ENCODE measurements around the gene FAM78B.

The FAM78B gene

DNA sequence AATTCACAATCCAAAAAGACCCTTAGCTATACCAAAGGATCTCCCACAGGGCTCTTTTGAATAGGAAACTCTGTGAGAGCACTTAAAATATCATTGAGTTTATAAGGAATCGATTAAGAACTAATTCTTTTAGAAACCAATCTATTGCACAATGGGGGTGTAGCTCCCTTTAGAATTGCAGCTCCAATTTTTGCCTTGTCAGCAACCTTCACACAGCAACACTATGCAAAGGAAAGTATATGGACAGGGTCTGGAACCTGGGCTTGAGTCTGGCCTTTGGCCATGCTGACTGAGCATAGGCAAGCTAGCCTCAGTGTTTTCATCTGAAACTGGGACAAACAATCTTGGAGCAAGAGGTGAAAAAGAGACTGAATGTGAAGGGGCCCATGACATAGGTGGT, 17.2 kb upstream of the FAM78B start:
- no peak overlapping the region for H3K9ac ChIP-seq (ENCODE audit: low read length in 5 of 5)
- peaks cover 0 to 3% (median 0%) of the 10 kb centered on the region in 5 donors for H3K27me3 ChIP-seq (ENCODE audit: control insufficient read depth in 5 of 5, insufficient read depth in 4 of 5, low read length in 5 of 5)
- no peaks in the 10 kb centered on the region for H3K4me1 ChIP-seq (ENCODE audit: control insufficient read depth in 5 of 5, insufficient read depth in 5 of 5, low read length in 5 of 5)
- H3K27ac ChIP-seq (ENCODE audit: low read depth, low read length) = no peak overlapping the region
- H3K9me3 ChIP-seq (ENCODE audit: control insufficient read depth in 5 of 5, low read length in 5 of 5) = no peaks in the 10 kb centered on the region
- H3K4me3 ChIP-seq (ENCODE audit: low read depth in 1 of 5, low read length in 5 of 5) = no peak overlapping the region
- no peaks in the 10 kb centered on the region for H3K36me3 ChIP-seq (ENCODE audit: control insufficient read depth in 5 of 5, insufficient read depth in 5 of 5, low read length in 5 of 5)

DNA sequence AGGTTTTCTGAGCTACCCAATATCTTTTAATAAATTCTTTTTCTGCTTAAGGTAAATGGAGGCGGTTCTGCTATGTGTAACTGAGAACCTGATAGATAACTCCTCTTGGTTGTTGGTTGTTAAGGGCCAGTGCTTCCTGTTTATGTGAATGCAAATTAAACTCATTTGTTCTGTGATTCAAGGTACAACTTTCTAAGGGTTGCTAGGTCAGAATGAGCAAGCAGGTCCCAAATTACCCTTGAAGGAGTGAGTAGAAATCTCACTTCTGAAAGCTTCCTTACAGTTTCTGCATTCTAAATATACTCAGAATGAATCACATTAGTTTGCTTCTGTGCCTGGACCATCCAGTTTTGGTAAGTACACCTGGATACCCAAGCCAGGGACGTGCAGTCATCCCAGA, 15.5 kb upstream of the FAM78B start:
- H3K9ac ChIP-seq (ENCODE audit: low read length in 5 of 5) = no peak overlapping the region
- H3K4me1 ChIP-seq (ENCODE audit: control insufficient read depth in 5 of 5, insufficient read depth in 5 of 5, low read length in 5 of 5) = no peaks in the 10 kb centered on the region
- H3K9me3 ChIP-seq (ENCODE audit: control insufficient read depth in 5 of 5, low read length in 5 of 5) = no peaks in the 10 kb centered on the region
- no peak overlapping the region for H3K4me3 ChIP-seq (ENCODE audit: low read depth in 1 of 5, low read length in 5 of 5)
- no peaks in the 10 kb centered on the region for H3K36me3 ChIP-seq (ENCODE audit: control insufficient read depth in 5 of 5, insufficient read depth in 5 of 5, low read length in 5 of 5)
- peaks cover 0 to 3% (median 0%) of the 10 kb centered on the region in 5 donors for H3K27me3 ChIP-seq (ENCODE audit: control insufficient read depth in 5 of 5, insufficient read depth in 4 of 5, low read length in 5 of 5)
- no peak overlapping the region for H3K27ac ChIP-seq (ENCODE audit: low read depth, low read length)

DNA sequence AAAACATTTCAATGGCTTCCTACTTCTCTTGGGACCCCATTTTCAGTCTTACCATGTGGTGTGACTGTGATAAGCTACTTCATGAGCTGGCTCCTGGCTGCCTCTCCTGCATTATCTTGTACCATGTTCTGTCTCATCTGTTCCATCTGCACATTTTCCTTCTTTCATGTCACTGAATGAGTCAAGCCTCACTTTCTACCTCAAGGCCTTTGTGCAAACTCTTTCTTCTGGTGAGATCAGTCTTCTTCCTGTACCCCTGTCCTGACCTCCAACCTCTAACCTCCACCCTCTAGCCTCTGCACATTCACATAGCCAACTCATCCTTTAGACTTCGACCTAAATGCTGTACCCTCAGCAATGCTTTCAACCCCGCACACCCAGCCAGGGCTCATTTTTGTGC, 9.6 kb upstream of the FAM78B start:
- no peaks in the 10 kb centered on the region for H3K27me3 ChIP-seq (ENCODE audit: control insufficient read depth in 5 of 5, insufficient read depth in 4 of 5, low read length in 5 of 5)
- H3K27ac ChIP-seq (ENCODE audit: low read depth, low read length) = no peak overlapping the region
- H3K9ac ChIP-seq (ENCODE audit: low read length in 5 of 5) = no peak overlapping the region
- H3K4me1 ChIP-seq (ENCODE audit: control insufficient read depth in 5 of 5, insufficient read depth in 5 of 5, low read length in 5 of 5) = no peaks in the 10 kb centered on the region
- no peak overlapping the region for H3K4me3 ChIP-seq (ENCODE audit: low read depth in 1 of 5, low read length in 5 of 5)
- no peaks in the 10 kb centered on the region for H3K9me3 ChIP-seq (ENCODE audit: control insufficient read depth in 5 of 5, low read length in 5 of 5)
- H3K36me3 ChIP-seq (ENCODE audit: control insufficient read depth in 5 of 5, insufficient read depth in 5 of 5, low read length in 5 of 5) = no peaks in the 10 kb centered on the region

DNA sequence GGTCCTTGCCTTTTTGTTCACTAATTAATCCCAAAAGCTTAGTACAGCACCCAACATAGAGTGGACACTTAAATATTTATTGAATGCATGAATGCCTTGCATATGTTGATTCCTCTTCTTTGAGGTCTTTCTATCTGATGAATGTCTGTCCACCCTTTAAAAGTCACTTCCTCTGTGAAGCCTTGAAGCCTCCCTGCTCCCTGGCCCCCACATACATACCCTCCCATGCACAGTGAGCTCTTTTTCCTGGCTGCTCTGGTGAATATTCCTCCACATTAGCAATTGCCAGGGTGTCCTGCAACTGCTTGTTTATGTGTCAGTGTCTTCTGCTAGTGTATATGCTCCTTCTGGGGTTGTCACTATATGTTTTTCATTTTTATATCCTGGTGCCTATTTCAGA, 8.2 kb upstream of the FAM78B start:
- Histone ChIP-seq H3K27me3 (ENCODE audit: control insufficient read depth in 5 of 5, insufficient read depth in 4 of 5, low read length in 5 of 5) (no peaks in the 10 kb centered on the region), H3K4me3 (ENCODE audit: low read depth in 1 of 5, low read length in 5 of 5) (no peak overlapping the region), H3K27ac (ENCODE audit: low read depth, low read length) (no peak overlapping the region), H3K4me1 (ENCODE audit: control insufficient read depth in 5 of 5, insufficient read depth in 5 of 5, low read length in 5 of 5) (no peaks in the 10 kb centered on the region), H3K9ac (ENCODE audit: low read length in 5 of 5) (no peak overlapping the region), H3K9me3 (ENCODE audit: control insufficient read depth in 5 of 5, low read length in 5 of 5) (no peaks in the 10 kb centered on the region), H3K36me3 (ENCODE audit: control insufficient read depth in 5 of 5, insufficient read depth in 5 of 5, low read length in 5 of 5) (no peaks in the 10 kb centered on the region)

DNA sequence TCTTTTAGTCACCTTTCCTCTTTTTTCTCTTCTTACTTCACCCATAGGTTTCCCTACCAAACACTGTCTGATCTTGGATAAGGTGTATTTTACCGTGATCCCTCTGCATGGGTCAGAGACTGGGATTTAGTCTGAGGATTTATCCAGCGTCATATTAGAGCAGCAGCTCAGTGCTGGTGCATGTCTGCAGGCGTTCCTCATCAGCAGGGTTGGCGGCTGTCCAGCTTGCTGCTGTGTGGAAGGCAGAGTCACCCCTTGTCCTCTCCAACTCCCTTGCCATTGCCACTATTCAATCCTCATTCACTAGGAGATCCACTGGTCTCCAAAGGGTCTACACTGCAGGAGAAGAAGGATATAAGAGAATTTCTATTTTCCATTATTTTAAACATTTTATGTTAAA, 7.3 kb upstream of the FAM78B start:
- H3K4me1 ChIP-seq (ENCODE audit: control insufficient read depth in 5 of 5, insufficient read depth in 5 of 5, low read length in 5 of 5) = no peaks in the 10 kb centered on the region
- H3K4me3 ChIP-seq (ENCODE audit: low read depth in 1 of 5, low read length in 5 of 5) = no peak overlapping the region
- no peaks in the 10 kb centered on the region for H3K27me3 ChIP-seq (ENCODE audit: control insufficient read depth in 5 of 5, insufficient read depth in 4 of 5, low read length in 5 of 5)
- H3K36me3 ChIP-seq (ENCODE audit: control insufficient read depth in 5 of 5, insufficient read depth in 5 of 5, low read length in 5 of 5) = no peaks in the 10 kb centered on the region
- no peak overlapping the region for H3K27ac ChIP-seq (ENCODE audit: low read depth, low read length)
- no peaks in the 10 kb centered on the region for H3K9me3 ChIP-seq (ENCODE audit: control insufficient read depth in 5 of 5, low read length in 5 of 5)
- H3K9ac ChIP-seq (ENCODE audit: low read length in 5 of 5) = no peak overlapping the region

DNA sequence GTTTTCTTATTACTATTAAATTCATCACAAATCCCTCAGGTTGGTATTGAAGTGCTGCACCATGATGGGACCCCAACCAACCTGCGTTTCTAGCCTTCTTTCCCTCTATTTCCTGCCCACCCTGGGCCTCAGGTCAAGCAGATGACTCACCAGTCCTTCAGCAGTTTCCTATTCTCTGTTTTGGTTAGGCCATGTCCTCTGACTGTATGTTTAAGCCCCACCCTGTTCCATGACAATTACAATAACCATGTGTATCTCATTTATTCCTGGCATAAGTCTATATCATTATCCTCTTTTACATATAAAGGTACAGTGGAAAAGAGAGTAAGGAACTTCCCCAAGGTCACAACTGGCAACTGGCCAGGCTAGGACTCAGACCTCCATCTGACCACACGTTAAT, 5.3 kb upstream of the FAM78B start:
- no peak overlapping the region for H3K27ac ChIP-seq (ENCODE audit: low read depth, low read length)
- H3K27me3 ChIP-seq (ENCODE audit: control insufficient read depth in 5 of 5, insufficient read depth in 4 of 5, low read length in 5 of 5) = no peaks in the 10 kb centered on the region
- no peaks in the 10 kb centered on the region for H3K9me3 ChIP-seq (ENCODE audit: control insufficient read depth in 5 of 5, low read length in 5 of 5)
- no peaks in the 10 kb centered on the region for H3K36me3 ChIP-seq (ENCODE audit: control insufficient read depth in 5 of 5, insufficient read depth in 5 of 5, low read length in 5 of 5)
- H3K9ac ChIP-seq (ENCODE audit: low read length in 5 of 5) = no peak overlapping the region
- H3K4me3 ChIP-seq (ENCODE audit: low read depth in 1 of 5, low read length in 5 of 5) = no peak overlapping the region
- peaks cover 0 to 8% (median 6%) of the 10 kb centered on the region in 5 donors for H3K4me1 ChIP-seq (ENCODE audit: control insufficient read depth in 5 of 5, insufficient read depth in 5 of 5, low read length in 5 of 5)

DNA sequence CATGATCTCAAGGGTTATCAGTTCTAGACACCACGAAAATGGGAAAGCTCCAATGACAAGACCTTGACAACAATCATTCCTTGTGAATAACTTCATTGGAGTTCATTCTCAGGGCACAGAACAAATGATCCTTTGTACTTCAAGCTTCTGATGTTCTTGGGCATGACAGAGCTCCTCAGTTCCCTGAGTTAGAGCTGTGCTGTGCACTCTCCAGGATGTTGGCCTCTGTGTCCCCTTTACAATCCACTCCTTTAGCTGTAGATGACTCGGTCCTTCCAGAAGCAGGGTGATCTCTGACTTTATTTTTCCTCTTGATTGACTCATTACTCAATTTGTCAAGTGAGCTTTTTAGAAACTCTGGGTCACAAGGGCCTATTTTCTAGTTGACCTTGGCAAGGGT, 3.9 kb upstream of the FAM78B start:
- Histone ChIP-seq H3K4me3 (ENCODE audit: low read depth in 1 of 5, low read length in 5 of 5) (no peak overlapping the region), H3K4me1 (ENCODE audit: control insufficient read depth in 5 of 5, insufficient read depth in 5 of 5, low read length in 5 of 5) (peaks cover 0 to 12% (median 12%) of the 10 kb centered on the region in 5 donors), H3K9ac (ENCODE audit: low read length in 5 of 5) (no peak overlapping the region), H3K9me3 (ENCODE audit: control insufficient read depth in 5 of 5, low read length in 5 of 5) (no peaks in the 10 kb centered on the region), H3K36me3 (ENCODE audit: control insufficient read depth in 5 of 5, insufficient read depth in 5 of 5, low read length in 5 of 5) (no peaks in the 10 kb centered on the region), H3K27ac (ENCODE audit: low read depth, low read length) (no peak overlapping the region), H3K27me3 (ENCODE audit: control insufficient read depth in 5 of 5, insufficient read depth in 4 of 5, low read length in 5 of 5) (no peaks in the 10 kb centered on the region)

DNA sequence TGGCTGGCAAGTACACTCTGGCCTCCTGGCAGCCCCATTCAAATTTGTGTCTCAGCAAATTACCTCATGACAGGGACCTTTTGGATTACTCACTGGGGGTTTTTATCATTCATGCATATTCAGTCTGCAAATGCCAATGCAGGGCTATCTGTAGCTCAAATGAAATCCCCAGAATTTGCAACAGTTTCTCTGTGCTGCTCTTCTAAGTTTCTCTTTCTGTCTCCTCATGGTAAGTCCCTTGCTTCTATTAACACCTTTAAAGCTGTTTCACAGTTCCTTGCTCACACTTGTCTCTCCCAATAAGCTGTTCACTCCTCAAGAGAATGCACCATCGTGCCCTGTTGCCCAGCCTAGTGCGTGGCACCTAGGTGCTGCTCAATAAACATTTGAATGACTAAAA, 3.3 kb upstream of the FAM78B start:
- H3K27ac ChIP-seq (ENCODE audit: low read depth, low read length) = no peak overlapping the region
- H3K4me3 ChIP-seq (ENCODE audit: low read depth in 1 of 5, low read length in 5 of 5) = no peak overlapping the region
- no peaks in the 10 kb centered on the region for H3K36me3 ChIP-seq (ENCODE audit: control insufficient read depth in 5 of 5, insufficient read depth in 5 of 5, low read length in 5 of 5)
- H3K27me3 ChIP-seq (ENCODE audit: control insufficient read depth in 5 of 5, insufficient read depth in 4 of 5, low read length in 5 of 5) = no peaks in the 10 kb centered on the region
- H3K4me1 ChIP-seq (ENCODE audit: control insufficient read depth in 5 of 5, insufficient read depth in 5 of 5, low read length in 5 of 5) = peaks cover 0 to 19% (median 18%) of the 10 kb centered on the region in 5 donors
- no peaks in the 10 kb centered on the region for H3K9me3 ChIP-seq (ENCODE audit: control insufficient read depth in 5 of 5, low read length in 5 of 5)
- H3K9ac ChIP-seq (ENCODE audit: low read length in 5 of 5) = no peak overlapping the region

DNA sequence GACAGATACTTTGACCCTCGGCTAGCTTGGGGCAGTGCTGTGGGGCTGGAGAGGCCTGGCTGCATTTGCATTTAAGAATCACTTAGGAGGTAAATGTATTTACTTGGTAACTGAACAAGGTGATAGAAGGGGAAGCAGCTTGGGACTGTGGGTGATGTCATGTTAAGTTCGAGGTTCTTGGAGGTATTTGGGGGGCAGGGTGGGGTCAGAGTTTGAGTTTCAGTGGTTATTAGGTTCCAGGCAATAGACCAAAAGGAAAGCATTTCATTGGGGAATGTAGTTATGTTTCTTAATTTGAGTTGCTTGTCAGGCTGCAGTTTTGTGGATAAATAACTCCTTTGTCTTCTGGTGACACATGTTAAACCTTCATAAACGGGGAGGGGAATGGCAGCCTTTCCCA, 2.4 kb upstream of the FAM78B start:
- Histone ChIP-seq H3K27me3 (ENCODE audit: control insufficient read depth in 5 of 5, insufficient read depth in 4 of 5, low read length in 5 of 5) (no peaks in the 10 kb centered on the region), H3K36me3 (ENCODE audit: control insufficient read depth in 5 of 5, insufficient read depth in 5 of 5, low read length in 5 of 5) (no peaks in the 10 kb centered on the region), H3K27ac (ENCODE audit: low read depth, low read length) (no peak overlapping the region), H3K4me3 (ENCODE audit: low read depth in 1 of 5, low read length in 5 of 5) (no peak overlapping the region), H3K9me3 (ENCODE audit: control insufficient read depth in 5 of 5, low read length in 5 of 5) (no peaks in the 10 kb centered on the region), H3K4me1 (ENCODE audit: control insufficient read depth in 5 of 5, insufficient read depth in 5 of 5, low read length in 5 of 5) (peaks cover 0 to 25% (median 24%) of the 10 kb centered on the region in 5 donors), H3K9ac (ENCODE audit: low read length in 5 of 5) (no peak overlapping the region)

DNA sequence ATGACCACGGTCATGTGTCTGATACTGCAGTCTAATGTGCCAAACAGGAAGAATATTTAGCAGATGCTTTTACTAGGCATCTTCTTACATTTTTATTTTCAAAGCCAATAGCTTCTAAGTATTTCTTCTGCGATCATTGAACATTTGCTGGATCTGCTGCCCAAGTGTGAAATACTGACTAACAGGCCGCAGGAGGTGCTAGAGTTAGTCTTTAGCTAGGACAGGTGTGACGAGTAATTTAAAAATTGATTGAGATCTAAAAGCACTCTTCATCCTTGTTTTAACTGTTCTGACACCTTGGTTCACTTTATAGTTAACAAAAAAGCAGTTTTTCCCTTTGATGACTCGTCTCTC, 748 bp upstream of the FAM78B start:
- H3K9me3 ChIP-seq (ENCODE audit: control insufficient read depth in 5 of 5, low read length in 5 of 5) = no peaks in the 10 kb centered on the region
- peak overlapping the region in 4 of 5 donors; percentile 67 to 87 (median 73) for H3K9ac ChIP-seq (ENCODE audit: low read length in 5 of 5)
- no peaks in the 10 kb centered on the region for H3K36me3 ChIP-seq (ENCODE audit: control insufficient read depth in 5 of 5, insufficient read depth in 5 of 5, low read length in 5 of 5)
- no peaks in the 10 kb centered on the region for H3K27me3 ChIP-seq (ENCODE audit: control insufficient read depth in 5 of 5, insufficient read depth in 4 of 5, low read length in 5 of 5)
- peak overlapping the region; percentile 74 to 89 (median 77) for H3K4me3 ChIP-seq (ENCODE audit: low read depth in 1 of 5, low read length in 5 of 5)
- H3K27ac ChIP-seq (ENCODE audit: low read depth, low read length) = no peak overlapping the region
- H3K4me1 ChIP-seq (ENCODE audit: control insufficient read depth in 5 of 5, insufficient read depth in 5 of 5, low read length in 5 of 5) = peaks cover 0 to 25% (median 24%) of the 10 kb centered on the region in 5 donors

DNA sequence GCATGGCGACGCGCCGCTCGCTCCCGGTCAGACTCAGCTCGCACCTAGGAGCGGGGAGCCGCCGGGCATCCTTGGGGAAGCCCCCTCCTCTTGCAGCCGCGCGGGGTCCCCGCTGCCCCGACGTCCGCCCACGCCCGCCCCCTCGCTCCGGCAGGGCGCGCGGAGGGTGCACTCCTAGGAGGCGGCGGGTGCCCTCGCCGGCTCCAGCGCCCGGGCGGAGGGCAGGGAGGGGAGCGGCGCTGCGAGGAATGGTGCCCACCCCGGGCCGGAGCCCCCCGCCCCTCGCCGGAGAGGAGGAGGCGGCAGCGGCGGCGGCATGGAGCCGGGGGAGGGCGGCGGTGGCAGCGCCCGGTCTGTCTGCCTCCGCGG, 488 bp downstream of the FAM78B start:
- peaks cover 0 to 25% (median 24%) of the 10 kb centered on the region in 5 donors for H3K4me1 ChIP-seq (ENCODE audit: control insufficient read depth in 5 of 5, insufficient read depth in 5 of 5, low read length in 5 of 5)
- no peak overlapping the region for H3K27ac ChIP-seq (ENCODE audit: low read depth, low read length)
- no peaks in the 10 kb centered on the region for H3K27me3 ChIP-seq (ENCODE audit: control insufficient read depth in 5 of 5, insufficient read depth in 4 of 5, low read length in 5 of 5)
- no peaks in the 10 kb centered on the region for H3K9me3 ChIP-seq (ENCODE audit: control insufficient read depth in 5 of 5, low read length in 5 of 5)
- no peak overlapping the region for H3K9ac ChIP-seq (ENCODE audit: low read length in 5 of 5)
- peak overlapping the region in 4 of 5 donors; percentile 69 to 80 (median 74) for H3K4me3 ChIP-seq (ENCODE audit: low read depth in 1 of 5, low read length in 5 of 5)
- H3K36me3 ChIP-seq (ENCODE audit: control insufficient read depth in 5 of 5, insufficient read depth in 5 of 5, low read length in 5 of 5) = no peaks in the 10 kb centered on the region
